ENCODE data around the gene SBNO2.

SBNO2 gene

DNA sequence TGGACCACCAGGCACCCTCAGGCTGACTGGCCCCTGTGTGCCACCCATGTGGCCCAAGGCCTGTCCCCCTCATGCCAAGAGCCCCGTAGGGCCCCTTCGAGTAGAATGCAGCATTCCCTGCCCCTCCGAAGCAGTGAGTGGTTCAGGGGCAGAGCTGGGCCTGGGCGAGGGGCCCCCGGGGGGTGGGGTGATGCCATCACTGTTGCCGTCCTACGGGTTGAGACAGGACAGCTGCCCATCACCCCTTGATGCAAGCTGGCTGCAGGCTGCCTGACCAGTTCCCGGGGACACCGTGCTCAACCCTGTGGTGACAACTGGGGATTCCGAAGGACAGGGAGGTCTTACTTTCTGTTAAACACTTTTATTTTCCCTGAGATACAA is 4.7 kb downstream of the SBNO2 start:
- H3K9ac ChIP-seq (ENCODE audit: low read depth, low read length, poor library complexity, severe bottlenecking) = no peak overlapping the region
- H3K27me3 ChIP-seq (ENCODE audit: insufficient read depth, low read length, poor library complexity, severe bottlenecking) = no peaks in the 10 kb centered on the region
- H3K9me3 ChIP-seq (ENCODE audit: insufficient read depth, low read depth, low read length) = no peaks in the 10 kb centered on the region
- H3K79me2 ChIP-seq (ENCODE audit: insufficient read depth, low read length) = peaks cover 87% of the 10 kb centered on the region
- no peak for TF ChIP-seq EZH2phosphoT487 (IDR thresholded peaks at IDR 0.05; ENCODE audit: borderline replicate concordance)
- TF ChIP-seq, protein P1, sequence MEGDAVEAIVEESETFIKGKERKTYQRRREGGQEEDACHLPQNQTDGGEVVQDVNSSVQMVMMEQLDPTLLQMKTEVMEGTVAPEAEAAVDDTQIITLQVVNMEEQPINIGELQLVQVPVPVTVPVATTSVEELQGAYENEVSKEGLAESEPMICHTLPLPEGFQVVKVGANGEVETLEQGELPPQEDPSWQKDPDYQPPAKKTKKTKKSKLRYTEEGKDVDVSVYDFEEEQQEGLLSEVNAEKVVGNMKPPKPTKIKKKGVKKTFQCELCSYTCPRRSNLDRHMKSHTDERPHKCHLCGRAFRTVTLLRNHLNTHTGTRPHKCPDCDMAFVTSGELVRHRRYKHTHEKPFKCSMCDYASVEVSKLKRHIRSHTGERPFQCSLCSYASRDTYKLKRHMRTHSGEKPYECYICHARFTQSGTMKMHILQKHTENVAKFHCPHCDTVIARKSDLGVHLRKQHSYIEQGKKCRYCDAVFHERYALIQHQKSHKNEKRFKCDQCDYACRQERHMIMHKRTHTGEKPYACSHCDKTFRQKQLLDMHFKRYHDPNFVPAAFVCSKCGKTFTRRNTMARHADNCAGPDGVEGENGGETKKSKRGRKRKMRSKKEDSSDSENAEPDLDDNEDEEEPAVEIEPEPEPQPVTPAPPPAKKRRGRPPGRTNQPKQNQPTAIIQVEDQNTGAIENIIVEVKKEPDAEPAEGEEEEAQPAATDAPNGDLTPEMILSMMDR (conservative IDR thresholded peaks at IDR 0.05; ENCODE audit: low read length) = no peak
- H3K4me3 ChIP-seq (ENCODE audit: low read length, poor library complexity, severe bottlenecking) = no peak overlapping the region
- peak overlapping the region; percentile 16 for H3K4me2 ChIP-seq (ENCODE audit: low read depth, low read length, poor library complexity, severe bottlenecking)
- peaks cover 34% of the 10 kb centered on the region for H3K4me1 ChIP-seq (ENCODE audit: insufficient read depth, low read length, poor library complexity, severe bottlenecking)
- H3F3A ChIP-seq (ENCODE audit: low read depth) = no peaks in the 10 kb centered on the region
- peaks cover 17% of the 10 kb centered on the region for H4K20me1 ChIP-seq (ENCODE audit: insufficient read depth, low read length, poor library complexity, severe bottlenecking)
- H3K9me2 ChIP-seq (replicated peaks; ENCODE audit: low read depth, low read length) = no peaks in the 10 kb centered on the region
- H3K36me3 ChIP-seq (ENCODE audit: insufficient read depth, low read length) = no peaks in the 10 kb centered on the region
- H2AFZ ChIP-seq (ENCODE audit: low read length) = no peak overlapping the region

- H3K4me1 ChIP-seq (ENCODE audit: insufficient read depth, low read length, poor library complexity, severe bottlenecking) = peaks cover 32% of the 10 kb centered on the region
- no peak overlapping the region for H3K9ac ChIP-seq (ENCODE audit: low read depth, low read length, poor library complexity, severe bottlenecking)
These were observed 5.3 kb downstream of the SBNO2 start for GRCh38 chr19:1168572-1169410.

DNA sequence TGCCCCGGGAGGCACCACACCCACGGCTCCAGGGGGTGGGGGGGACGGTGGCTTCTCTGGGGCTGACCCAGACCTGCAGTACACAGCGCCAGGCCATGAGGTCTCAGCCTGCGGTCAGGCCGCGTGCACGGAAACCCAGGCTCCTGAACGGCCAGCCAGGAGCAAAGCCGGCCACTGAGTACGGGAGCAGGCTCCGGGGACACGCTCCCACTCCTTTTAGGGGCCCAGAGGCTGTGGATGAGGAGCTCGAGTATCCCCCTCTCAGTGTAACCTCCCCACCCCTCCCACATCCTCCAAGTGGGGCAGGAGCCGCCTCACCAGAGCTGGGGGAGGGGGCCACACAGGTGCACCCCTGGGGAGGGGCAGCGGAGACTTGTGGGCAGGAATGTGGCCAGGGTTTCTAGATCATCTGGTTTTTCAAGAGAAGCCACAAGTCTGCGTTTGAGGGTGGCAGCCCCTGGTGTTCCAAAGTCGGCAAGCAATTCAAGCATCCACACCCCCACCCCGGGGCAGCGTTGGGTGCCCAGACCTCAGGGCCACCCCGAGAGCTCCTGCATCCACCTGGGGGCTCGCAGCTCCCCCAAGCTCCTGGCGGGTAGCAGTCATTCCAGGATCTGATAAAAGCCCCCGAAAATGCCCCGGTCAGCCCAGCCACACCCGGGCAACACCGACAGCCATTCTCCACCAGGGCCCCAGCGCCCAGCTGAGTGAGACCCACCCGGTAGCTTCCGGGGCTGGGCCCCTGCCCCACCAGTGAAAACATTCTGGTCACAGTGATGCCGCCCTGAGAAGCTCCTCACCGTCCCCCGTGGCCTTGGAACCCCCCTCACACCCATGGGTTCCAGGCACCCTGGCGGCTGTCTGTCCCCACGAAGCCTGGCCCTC is 6.1 kb downstream of the SBNO2 start:
- Histone ChIP-seq H3F3A (ENCODE audit: low read depth) (no peaks in the 10 kb centered on the region), H3K4me1 (ENCODE audit: insufficient read depth, low read length, poor library complexity, severe bottlenecking) (peaks cover 28% of the 10 kb centered on the region), H2AFZ (ENCODE audit: low read length) (no peak overlapping the region), H3K27me3 (ENCODE audit: insufficient read depth, low read length, poor library complexity, severe bottlenecking) (no peaks in the 10 kb centered on the region), H3K36me3 (ENCODE audit: insufficient read depth, low read length) (no peaks in the 10 kb centered on the region), H3K9me3 (ENCODE audit: insufficient read depth, low read depth, low read length) (no peaks in the 10 kb centered on the region), H3K4me3 (ENCODE audit: low read length, poor library complexity, severe bottlenecking) (no peak overlapping the region), H3K79me2 (ENCODE audit: insufficient read depth, low read length) (peaks cover 76% of the 10 kb centered on the region), H3K9me2 (replicated peaks; ENCODE audit: low read depth, low read length) (no peaks in the 10 kb centered on the region), H3K9ac (ENCODE audit: low read depth, low read length, poor library complexity, severe bottlenecking) (no peak overlapping the region), H4K20me1 (ENCODE audit: insufficient read depth, low read length, poor library complexity, severe bottlenecking) (peaks cover 24% of the 10 kb centered on the region), H3K4me2 (ENCODE audit: low read depth, low read length, poor library complexity, severe bottlenecking) (peak overlapping the region; percentile 20)
- TF ChIP-seq, protein P1 (conservative IDR thresholded peaks at IDR 0.05; ENCODE audit: low read length) = no peak
- TF ChIP-seq EZH2phosphoT487 (IDR thresholded peaks at IDR 0.05; ENCODE audit: borderline replicate concordance) = no peak

More at GRCh38 chr19:1168572-1169410, 5.3 kb downstream of the SBNO2 start:
- Histone ChIP-seq H3K9me2 (replicated peaks; ENCODE audit: low read depth, low read length) (no peaks in the 10 kb centered on the region), H3K9me3 (ENCODE audit: insufficient read depth, low read depth, low read length) (no peaks in the 10 kb centered on the region), H3K27me3 (ENCODE audit: insufficient read depth, low read length, poor library complexity, severe bottlenecking) (no peaks in the 10 kb centered on the region), H3K79me2 (ENCODE audit: insufficient read depth, low read length) (peaks cover 85% of the 10 kb centered on the region), H4K20me1 (ENCODE audit: insufficient read depth, low read length, poor library complexity, severe bottlenecking) (peaks cover 20% of the 10 kb centered on the region), H3K4me3 (ENCODE audit: low read length, poor library complexity, severe bottlenecking) (no peak overlapping the region), H3K36me3 (ENCODE audit: insufficient read depth, low read length) (no peaks in the 10 kb centered on the region), H2AFZ (ENCODE audit: low read length) (no peak overlapping the region), H3K4me2 (ENCODE audit: low read depth, low read length, poor library complexity, severe bottlenecking) (peak overlapping the region; percentile 20), H3F3A (ENCODE audit: low read depth) (no peaks in the 10 kb centered on the region)
- TF ChIP-seq EZH2phosphoT487 (IDR thresholded peaks at IDR 0.05; ENCODE audit: borderline replicate concordance) = no peak
- TF ChIP-seq, protein P1 (conservative IDR thresholded peaks at IDR 0.05; ENCODE audit: low read length) = no peak

All from Loucy (cell line).